22Rv1 (cell line): ENCODE data around the gene TUFT1.

ENCODE experiments used
- H3K27ac ChIP-seq: fragments of 450-650 bp; 2 replicates; pipeline ENCODE4 v1.5.1; 2017
- CTCF ChIP-seq: fragments of 450-650 bp; IDR thresholded peaks from 2 replicates; pipeline ENCODE4 v1.5.1; 2017; ENCODE audit warnings: mild to moderate bottlenecking
- ZFX ChIP-seq: fragments of 450-650 bp; IDR thresholded peaks from 2 replicates; pipeline ENCODE4 v1.6.1; 2017; ENCODE audit warnings: antibody characterized with exemption, borderline replicate concordance

TUFT1 gene

DNA sequence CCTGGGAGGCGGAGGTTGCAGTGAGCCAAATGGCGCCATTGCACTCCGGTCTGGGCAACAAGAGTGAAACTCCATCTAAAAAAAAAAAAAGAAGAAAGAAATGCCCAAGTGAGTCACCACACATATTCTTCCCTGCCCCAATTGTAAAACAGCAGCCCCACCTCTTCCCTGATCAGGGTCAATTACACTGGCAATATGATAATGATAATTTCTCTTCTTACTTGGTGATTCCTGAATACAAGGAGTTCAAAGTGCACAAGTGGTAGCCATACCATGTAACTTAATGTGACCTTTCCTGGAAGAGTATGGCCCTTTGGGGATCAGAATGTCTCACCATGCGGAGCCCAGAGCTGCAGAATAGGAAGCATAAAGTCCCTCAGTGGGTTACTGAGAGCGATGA is 40.7 kb upstream of the TUFT1 start:
- no peak for TF ChIP-seq CTCF
- no peak for TF ChIP-seq ZFX
- H3K27ac ChIP-seq = no peak overlapping the region

DNA sequence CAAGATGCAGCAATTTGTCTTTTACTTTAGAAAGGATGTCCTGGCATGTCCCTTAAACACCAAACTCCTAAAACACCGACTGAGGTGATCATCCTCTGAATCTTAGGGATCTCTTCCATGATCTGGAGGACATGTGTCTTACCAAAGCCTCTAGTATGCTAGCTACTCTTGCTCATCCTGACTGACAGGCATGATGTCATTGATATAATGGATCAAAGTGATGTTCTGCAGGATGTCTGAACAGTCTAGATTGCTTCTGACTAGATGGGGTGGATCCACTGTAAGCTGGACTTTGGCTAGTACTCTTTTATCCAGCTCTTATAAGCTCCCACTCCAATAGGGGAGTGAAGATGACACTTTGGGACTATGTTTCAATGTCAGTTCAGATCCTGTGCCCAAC is 40.2 kb upstream of the TUFT1 start:
- no peak overlapping the region for H3K27ac ChIP-seq
- TF ChIP-seq ZFX = no peak
- TF ChIP-seq CTCF = no peak

DNA sequence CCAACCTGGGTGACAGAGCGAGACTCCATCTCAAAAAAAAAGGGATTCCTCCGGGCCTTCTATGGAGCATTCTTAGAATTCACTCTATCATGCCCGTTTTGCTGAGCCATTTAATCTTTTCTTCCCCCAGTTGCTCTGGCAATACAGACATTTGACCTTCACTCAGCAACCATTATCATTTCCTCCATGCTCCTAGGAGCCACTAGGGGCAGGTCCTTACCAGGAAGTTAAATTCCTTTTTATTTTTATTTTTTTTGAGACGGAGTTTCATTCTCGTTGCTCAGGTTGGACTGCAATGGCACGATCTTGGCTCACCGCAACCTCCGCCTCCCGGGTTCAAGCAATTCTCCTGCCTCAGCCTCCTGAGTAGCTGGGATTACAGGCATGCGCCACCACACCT is 38.6 kb upstream of the TUFT1 start:
- H3K27ac ChIP-seq = no peak overlapping the region
- no peak for TF ChIP-seq ZFX
- peak; percentile 69 for TF ChIP-seq CTCF

- TF ChIP-seq CTCF = no peak
- TF ChIP-seq ZFX = no peak
Measured at GRCh38 chr1:151502035-151502700, 37.9 kb upstream of the TUFT1 start.

GRCh38 chr1:151502859-151503780 is 37.0 kb upstream of the TUFT1 start:
- no peak overlapping the region for H3K27ac ChIP-seq
- TF ChIP-seq CTCF (no peak), ZFX (no peak)

More at GRCh38 chr1:151502035-151502700, 37.9 kb upstream of the TUFT1 start:
- H3K27ac ChIP-seq = no peak overlapping the region

- H3K27ac ChIP-seq = no peak overlapping the region
- TF ChIP-seq ZFX (no peak), CTCF (no peak)
Measured at GRCh38 chr1:151504252-151504651, 35.9 kb upstream of the TUFT1 start.

DNA sequence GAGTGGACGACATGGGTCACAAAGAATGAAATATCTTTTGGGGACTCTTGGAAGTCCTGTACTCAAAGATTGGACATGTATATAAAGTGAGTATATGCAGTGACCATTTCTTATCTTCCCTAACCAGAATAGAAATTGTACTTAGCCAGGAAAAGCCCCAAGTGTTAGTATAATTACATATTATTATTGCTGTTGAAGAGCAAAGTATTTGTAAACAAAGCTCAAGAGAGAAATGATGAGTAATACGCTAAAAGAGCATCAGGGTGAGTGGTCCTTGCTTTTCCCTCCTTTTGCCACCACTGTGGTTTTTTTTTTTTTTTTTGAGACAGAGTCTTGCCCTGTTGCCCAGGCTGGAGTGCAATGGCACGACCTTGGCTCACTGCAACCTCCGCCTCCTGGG is 35.4 kb upstream of the TUFT1 start:
- no peak overlapping the region for H3K27ac ChIP-seq
- TF ChIP-seq CTCF = no peak
- no peak for TF ChIP-seq ZFX
